Activated CD4-positive, alpha-beta T cell treated with anti-CD3 and anti-CD28 coated beads, Interleukin-2, amount 50 U/mL, for 48 hours (primary cell): ENCODE measurements around the gene LRRC10B.
A peak's percentile ranks its signal among the peaks of the same experiment; 100 is the strongest.

Experiments used
- DNase-seq, 2 experiments: peaks; one replicate each; pipeline ENCODE4 v3.0.0-alpha.2; 2020

LRRC10B gene

GRCh38 chr11:61549662-61550568 lies 41.4 kb downstream of the LRRC10B start:
- DNase-seq = no peak

GRCh38 chr11:61550665-61551227 lies 42.2 kb downstream of the LRRC10B start:
- DNase-seq = no peak

GRCh38 chr11:61551634-61552033 lies 43.1 kb downstream of the LRRC10B start:
- DNase-seq = no peak

- DNase-seq = no peak
Observed at GRCh38 chr11:61552108-61552635, 43.6 kb downstream of the LRRC10B start.

GRCh38 chr11:61553373-61554171 lies 45.0 kb downstream of the LRRC10B start:
- DNase-seq = no peak

- DNase-seq = peak in 1 of 2 experiments; percentile 9
Observed at GRCh38 chr11:61554172-61554988, 45.8 kb downstream of the LRRC10B start.

- DNase-seq = no peak
Observed at GRCh38 chr11:61555051-61555969, 46.8 kb downstream of the LRRC10B start.

- no peak for DNase-seq
Observed at GRCh38 chr11:61555978-61556377, 47.4 kb downstream of the LRRC10B start.

GRCh38 chr11:61556621-61557020 lies 48.1 kb downstream of the LRRC10B start:
- no peak for DNase-seq
